ENCODE data around the gene PRSS56.

PRSS56 gene

DNA sequence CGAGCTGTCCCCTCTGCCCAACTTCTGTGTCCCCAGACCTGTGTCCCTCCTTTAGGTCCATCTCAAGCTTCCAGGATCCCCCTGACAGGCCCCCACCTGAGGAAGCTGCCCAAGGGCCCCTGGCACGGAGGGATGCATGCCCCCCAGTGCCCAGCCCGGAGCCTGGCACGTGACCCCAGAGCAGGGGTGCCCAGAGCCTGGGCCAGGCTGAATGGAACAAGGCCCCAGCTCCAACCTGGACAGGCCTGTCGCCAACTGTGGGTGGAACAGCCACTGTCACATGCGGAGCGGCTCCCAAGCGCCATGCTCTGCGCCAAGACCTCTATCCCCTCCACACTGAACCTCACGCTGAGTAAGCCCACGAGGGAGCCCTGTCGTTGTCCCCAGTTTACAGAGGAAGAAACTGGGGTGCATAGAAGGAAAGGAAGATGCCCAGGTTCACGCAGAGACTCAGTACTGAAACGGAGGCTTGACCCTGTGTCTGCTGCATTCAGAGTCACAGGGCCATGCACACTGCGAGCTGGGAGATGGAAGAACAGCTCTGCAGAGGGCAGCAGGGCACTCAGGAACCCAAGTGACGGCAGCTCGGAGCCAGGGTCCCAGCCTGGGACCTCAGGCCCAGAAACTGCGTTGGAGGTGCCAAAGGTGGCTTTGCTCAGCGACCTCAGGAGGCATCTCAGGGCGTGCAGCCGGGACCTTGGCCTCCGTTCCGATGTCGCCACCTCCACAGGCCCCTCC, 27.1 kb upstream of the PRSS56 start:
- DNase-seq (ENCODE audit: low read depth) = no peak
- no peak for TF ChIP-seq CTCF (IDR thresholded peaks at IDR 0.05; ENCODE audit: insufficient read depth, low read depth, low read length, missing control alignments)
- no peak overlapping the region for H3K4me3 ChIP-seq (ENCODE audit: low read length)

GRCh38 chr2:232493701-232494474, 26.3 kb upstream of the PRSS56 start:
- no peak overlapping the region for H3K4me3 ChIP-seq (ENCODE audit: low read length)
- no peak for DNase-seq (ENCODE audit: low read depth)
- no peak for TF ChIP-seq CTCF (IDR thresholded peaks at IDR 0.05; ENCODE audit: insufficient read depth, low read depth, low read length, missing control alignments)

GRCh38 chr2:232494542-232494941, 25.6 kb upstream of the PRSS56 start:
- DNase-seq (ENCODE audit: low read depth) = no peak
- no peak overlapping the region for H3K4me3 ChIP-seq (ENCODE audit: low read length)
- TF ChIP-seq CTCF (IDR thresholded peaks at IDR 0.05; ENCODE audit: insufficient read depth, low read depth, low read length, missing control alignments) = no peak

GRCh38 chr2:232495292-232495691, 24.9 kb upstream of the PRSS56 start:
- no peak for TF ChIP-seq CTCF (IDR thresholded peaks at IDR 0.05; ENCODE audit: insufficient read depth, low read depth, low read length, missing control alignments)
- no peak for DNase-seq (ENCODE audit: low read depth)
- no peak overlapping the region for H3K4me3 ChIP-seq (ENCODE audit: low read length)

- H3K4me3 ChIP-seq (ENCODE audit: low read length) = no peak overlapping the region
- DNase-seq (ENCODE audit: low read depth) = no peak
- no peak for TF ChIP-seq CTCF (IDR thresholded peaks at IDR 0.05; ENCODE audit: insufficient read depth, low read depth, low read length, missing control alignments)
These were observed 23.5 kb upstream of the PRSS56 start for GRCh38 chr2:232496501-232497270.

DNA sequence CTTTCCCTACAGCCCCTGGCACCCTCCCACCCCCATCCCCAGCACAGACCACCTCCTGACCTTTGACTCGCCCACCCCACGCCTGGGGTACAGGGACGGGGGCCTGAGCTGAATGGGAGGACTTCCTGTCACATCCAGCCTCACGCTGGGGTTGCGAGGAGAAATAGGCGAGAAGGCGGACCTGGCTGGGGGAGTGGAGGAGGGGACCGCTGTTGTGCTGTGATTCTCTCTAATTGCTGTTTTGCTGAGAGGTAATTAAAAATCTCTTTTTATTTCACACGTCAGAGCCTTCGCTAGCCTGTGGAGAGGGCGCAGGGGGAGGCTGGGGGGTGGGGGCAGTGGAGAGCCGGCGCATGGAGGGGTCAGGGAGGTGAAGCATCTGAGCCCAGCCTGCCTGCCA, 22.8 kb upstream of the PRSS56 start:
- H3K4me3 ChIP-seq (ENCODE audit: low read length) = no peak overlapping the region
- no peak for DNase-seq (ENCODE audit: low read depth)
- TF ChIP-seq CTCF (IDR thresholded peaks at IDR 0.05; ENCODE audit: insufficient read depth, low read depth, low read length, missing control alignments) = no peak
